ENCODE data around the gene ALG14.
"Not testable (repeated sequence)": the region's sequence is repeated elsewhere in the genome, so short reads cannot be mapped to it uniquely, and the experiment has no call there.

The ALG14 gene

DNA sequence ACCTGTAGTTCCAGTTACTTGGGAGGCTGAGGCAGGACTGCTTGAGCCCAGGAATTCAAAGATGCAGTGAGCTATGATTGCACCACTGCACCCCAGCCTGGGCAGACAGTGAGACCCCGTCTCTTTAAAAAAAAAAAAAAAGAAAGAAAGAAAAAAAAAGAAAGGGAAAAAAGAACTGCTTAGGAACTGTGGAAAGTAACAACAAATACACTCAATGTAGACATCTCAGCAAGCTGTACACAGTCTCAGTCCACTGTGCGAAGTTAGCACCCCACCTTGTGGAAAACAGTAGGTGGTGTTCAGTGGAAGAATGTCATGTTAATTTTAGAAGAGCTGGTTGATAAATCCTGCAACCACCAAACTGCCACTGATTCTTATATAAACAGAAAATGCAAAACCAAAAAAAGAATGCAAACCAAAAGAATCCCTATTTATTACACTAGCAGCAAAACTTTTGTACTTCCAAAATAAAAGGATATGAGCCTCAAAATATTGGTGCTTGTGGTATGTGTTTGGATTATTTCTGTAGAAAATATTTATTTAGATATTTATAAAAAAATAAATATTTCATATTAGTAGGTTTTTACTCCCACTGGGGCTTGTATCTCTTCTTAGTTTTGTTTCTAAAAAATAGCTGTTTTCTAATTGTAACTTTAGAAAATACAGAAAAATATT lies 31.1 kb downstream of the ALG14 start:
- DNase-seq, result peak; percentile 90

DNA sequence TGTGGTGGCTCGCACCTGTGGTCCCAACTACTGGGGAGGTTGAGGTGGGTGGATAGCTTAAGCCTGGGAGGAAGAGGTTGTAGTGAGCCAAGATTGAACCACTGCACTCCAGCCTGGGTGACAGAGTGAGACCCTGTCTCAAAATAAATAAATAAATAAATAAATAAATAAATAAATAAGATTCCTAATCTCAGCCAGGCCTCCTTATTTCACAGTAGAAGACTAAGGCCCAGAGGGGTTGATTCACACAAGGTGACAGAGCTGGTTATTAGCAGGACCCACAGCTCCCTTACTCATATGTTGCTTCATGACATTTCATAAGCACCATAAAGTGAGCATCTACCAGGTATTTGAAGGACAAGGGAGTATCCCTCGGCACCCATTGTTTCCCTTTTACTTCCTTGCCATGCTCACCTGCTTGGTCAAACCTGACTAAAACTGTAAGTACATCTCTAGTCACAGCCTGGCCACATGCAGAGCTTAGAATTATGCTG lies 32.7 kb downstream of the ALG14 start:
- no peak for DNase-seq

DNA sequence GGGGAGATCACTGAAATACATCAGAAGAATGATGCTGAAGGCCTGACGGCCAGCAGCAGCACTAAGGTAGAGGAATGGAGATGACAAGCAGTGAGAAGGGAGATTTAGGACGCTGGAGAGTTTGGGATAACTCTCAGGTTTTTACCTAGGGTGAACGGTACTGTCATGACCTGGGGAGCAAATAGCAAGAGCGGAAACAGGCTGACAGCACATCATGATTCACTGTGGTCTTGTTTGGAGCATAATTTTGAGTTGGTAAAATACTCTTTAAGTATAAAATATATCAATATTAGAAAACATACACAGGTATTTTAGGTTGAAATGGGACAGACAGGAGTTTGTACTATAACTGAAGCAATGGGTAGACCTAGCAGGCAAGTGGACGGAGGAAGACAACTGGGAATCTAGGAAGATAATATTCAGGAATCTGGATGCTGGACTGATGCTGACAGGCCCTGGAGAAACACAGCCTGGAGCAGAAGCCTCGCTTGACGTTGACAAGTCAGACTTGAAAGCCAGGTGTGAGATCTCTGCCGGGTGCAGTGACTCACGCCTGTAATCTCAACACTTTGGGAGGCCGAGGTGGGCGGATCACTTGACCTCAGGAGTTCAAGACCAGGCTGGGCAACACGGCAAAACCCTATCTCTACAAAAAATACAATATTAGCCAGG lies 33.3 kb downstream of the ALG14 start:
- no peak for DNase-seq

DNA sequence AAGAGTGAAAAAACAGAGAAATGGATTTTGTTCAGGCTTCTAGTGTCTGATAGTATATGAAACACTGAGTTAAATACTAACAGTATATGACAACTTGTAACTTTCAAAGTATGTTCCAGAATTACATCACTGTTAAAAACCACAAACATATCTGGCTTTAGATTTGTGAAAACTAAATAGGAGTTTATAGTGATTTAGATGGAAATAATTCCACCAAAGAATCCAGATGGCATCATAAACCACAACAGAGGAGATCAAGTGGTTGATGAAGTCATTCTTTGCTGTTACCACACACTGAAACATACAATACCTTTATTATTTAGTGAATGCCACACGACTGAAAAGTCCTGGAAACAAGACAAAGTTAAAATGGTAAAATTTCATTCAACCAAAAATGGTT lies 37.2 kb downstream of the ALG14 start:
- peak; percentile 94 for DNase-seq

DNA sequence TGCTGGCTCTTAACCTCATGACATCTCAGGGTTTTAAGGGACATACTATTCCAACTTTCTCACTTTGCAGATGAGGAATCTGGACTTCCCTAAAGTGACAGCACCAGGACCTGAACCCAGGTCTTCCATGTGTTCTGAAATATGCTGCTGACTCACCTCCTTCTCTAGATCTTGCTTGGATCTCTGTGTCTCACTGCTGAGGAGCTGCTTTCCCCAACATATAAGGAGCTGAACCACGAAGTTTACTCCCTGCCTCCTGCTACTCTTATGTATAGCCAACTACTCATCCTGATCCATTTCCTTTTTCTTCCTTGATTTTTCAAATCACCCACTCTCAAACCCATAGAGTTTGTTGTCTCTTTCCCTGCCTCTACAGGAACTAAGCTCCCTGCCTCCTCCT lies 38.2 kb downstream of the ALG14 start:
- peak; percentile 45 for DNase-seq

DNA sequence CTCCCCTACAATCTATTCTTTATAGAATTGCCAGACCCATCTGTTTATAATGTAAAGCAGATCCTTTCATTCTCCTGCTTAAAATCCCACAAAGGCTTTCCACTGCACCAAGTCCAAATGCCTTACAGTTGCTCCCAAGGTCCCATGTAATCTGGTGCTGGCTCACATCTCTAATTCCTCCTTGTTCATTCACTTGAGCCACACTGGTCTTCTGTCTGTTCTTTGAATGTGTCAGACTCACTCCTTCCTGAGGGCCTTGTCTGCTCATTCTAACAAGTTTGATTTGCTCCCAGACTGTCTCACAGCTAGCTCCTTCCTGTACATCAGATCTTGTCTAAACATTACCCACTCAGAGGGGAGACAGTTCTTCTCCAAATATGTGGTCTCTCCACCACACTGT lies 38.9 kb downstream of the ALG14 start:
- DNase-seq, result peak; percentile 60

DNA sequence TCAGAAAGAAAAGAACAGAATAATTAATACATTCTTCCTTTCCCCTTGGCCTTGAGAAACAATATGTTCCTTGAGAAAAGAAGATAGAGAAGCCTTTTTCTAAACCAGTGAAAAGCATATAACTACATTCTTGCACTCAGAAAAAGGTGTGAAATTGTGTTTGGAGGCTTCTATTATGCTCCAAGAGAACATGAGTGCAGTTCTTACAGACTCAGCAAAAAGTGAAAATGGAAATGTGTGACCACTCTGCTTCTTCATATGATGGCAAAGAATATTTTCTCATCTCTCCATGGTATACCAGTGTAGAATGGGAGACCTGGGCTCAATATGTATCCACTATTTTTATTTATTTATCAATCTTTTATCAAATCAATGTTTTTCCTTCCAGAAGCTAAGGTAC lies 43.2 kb downstream of the ALG14 start:
- no peak for DNase-seq

DNA sequence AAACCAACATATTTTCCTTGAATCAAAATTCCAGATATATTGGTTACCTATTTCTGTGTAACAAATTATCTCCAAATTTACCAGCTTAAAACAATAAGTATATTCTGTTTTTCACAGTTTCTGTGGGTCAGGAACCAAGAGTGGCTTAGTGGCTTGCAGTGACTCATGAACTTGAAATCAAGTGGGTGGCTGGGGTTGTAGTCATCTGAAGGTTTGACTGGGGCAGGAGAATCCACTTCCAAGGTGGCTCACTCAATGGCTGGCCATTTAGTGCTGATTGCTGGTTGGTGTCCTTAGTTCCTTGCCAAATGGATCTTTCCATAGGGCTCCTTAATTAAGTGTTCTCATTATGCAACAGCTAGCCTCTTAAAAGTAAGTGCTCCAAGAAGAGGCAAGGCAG lies 43.8 kb downstream of the ALG14 start:
- no peak for DNase-seq

DNA sequence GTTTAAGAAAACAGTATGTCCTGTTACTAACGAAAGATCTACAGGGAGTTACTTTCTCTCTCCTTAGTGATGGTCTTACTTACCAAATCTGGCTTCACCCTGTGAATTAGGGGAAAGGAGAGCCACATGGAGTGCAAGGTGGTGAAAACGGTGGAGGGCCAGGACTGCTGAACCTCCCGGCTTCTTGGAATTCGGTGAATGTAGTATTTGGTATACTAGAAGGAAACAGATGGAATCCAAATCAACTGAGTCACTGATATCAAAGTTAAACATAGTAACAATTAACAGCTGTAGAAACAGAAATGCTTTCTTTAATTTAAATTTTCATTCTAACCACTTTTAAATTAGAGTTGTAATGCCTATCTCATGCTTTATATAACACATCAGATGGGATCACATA lies 45.7 kb downstream of the ALG14 start:
- peak; percentile 67 for DNase-seq

DNA sequence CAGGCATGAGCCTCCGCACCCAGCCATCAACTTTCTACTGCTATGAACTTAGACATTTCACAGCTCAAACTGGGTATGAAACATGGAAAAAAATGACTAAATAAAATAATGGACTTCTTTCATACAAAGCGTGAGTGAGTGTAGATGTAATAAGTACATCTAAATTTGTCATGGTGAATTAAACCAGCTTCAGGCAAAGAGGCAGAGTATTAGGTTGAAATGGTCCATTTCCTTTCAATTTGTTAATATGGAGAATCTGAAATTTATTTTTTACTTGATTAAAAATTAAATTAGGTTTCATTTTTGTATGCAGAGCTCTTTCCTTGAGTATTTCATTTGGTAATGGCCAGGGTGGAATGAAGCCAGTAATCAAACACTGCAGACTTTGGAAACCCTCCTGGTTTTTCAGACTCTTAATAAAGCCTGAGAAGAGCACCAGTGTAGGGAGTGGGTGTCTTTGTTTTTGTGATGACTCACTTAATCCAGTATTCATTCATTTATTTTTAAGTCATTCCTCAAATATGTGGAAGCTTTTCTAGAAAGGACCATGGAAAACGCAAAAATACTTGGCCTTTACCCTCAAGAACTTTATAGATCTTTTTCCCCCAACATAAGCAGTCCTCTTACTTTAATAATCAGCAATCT lies 49.2 kb downstream of the ALG14 start:
- peak; percentile 90 for DNase-seq

DNA sequence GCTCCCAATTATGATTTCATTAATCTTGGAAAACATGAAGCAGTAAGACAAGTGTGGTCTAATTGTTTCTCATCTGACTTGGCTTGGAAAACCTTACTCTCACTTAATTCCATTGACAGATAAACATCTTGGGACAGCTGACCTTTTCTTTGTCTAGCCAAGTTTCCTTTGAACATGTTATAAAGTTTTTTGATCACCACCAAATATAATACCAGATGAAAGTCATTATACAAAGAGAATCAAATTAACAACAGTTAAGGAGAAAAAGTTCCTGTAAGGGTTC lies 50.2 kb downstream of the ALG14 start:
- no peak for DNase-seq

DNA sequence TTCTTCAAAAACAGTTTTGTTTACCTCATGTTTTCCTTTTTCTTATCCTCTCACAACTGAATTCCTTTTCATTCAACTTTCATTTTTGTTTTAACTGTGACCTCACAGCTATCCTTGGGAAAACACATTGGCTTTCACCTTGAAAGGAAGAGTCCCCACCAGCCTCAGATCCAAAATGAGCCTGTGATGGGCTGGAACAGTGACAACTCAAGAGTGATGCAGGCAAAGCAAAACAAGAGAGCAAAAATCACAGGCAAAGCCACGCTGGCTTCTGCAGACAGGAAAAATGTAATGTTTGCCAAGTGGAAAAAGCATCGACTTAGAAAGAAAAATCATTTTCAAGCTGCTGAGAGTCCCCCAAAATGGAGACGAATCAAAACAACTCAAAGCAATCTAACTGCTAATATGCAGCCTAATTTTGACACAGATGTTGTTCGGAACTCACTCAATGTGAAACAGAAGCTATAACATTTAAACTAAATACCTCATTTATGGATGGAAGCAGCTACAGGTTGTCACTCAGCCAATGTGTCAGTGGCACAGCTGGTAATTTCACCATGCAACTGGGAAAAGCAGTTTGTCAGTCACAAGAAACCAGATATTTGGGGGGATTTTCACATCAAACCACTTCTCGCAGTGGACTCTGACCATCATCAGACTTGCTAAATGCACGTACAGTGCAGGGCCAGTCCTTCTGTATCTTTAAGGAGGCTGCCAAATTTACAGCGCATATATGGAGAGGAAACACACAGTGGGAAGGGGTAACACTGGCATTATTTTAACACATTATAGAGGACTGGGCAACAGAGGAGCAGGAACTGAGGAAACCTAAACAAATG lies 50.7 kb downstream of the ALG14 start:
- DNase-seq, result peak; percentile 37

DNA sequence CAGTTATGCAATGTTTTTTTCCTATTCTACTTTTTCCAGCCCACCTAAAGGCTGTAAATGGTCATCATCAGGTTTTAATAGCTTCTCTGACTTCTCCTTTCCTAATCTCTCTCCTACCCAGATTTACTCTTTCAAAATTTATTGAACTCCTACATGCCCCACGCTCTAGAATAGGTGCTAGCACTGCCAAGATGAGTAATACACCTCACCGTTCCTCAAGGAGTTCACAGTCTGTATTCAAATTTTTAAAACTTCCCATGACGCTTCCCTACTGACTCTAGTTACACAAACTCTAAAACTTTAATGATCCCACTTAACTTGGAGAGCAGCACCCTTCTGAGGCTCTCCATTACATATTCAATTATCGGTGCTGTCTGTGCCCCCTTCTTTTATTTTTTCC lies 51.6 kb downstream of the ALG14 start:
- DNase-seq, result no peak

DNA sequence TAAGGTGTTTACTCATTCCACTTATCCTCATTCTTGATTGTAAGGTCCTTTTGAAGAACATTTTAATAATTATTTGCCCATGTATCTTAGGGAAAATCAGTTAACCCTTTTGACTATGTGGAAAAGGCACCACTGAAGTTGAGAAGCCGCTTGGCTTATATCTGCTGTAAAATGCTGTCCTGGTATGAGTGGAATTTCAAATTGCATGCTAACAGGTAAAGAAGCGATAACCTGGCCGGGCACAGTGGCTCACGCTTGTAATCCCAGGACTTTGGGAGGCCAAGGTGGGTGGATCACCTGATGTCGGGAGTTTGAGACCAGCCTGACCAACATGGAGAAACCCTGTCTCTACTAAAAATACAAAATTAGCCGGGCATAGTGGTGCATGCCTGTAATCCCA lies 53.3 kb downstream of the ALG14 start:
- not testable (repeated sequence) for DNase-seq

DNA sequence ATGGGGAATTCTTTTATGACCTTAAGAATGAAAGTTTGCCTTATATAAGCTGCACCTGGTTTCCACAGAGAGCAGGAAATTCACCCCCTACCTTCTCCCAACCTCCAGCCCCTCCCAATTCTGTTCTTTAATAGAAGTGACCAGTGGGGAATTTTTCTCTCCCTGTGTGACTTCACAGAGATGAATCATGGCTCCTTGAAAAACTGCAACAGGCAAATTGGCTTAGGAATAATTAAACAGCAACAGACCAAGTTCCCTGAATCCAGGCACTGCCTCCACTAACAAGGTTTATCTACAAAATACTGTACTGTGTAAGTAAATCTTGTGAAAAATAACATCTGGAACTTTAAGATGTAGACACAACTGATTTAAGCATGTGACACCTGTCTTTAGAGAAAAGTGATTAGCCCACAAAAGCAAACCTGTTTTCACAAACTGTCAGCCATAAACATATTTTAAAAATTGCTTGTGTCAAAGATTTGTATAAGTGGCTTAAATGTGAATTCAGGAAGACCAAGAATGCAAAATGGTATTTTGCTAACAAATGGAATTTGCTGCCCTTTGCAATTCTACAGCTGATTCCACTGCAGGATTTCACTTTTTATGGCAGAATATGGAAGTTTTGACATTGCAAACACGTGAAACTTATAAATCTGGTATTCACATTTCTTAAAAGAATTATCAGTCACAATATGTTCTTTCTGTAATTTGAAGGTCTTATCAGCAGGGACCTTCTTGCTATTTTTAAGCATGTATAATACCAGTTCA lies 54.0 kb downstream of the ALG14 start:
- peak; percentile 37 for DNase-seq

DNA sequence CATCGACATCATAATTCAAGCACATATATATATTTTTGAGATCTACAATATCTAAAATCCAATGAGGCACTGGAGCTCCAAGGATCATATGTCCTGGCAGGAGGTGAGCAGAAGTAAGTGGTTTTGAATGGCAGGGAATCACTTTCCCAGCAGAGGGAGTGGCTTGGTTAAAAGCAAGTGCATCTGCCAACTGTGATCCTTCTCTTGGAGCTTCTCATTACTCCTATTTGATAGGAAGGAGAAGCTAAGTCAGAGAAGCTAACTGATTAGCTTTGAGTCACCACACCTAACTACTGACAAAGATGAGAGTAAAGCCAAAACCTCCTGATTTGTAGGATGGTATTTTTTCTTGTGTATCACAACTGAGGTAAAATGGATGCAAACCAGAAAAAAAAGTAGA lies 55.0 kb downstream of the ALG14 start:
- no peak for DNase-seq

DNA sequence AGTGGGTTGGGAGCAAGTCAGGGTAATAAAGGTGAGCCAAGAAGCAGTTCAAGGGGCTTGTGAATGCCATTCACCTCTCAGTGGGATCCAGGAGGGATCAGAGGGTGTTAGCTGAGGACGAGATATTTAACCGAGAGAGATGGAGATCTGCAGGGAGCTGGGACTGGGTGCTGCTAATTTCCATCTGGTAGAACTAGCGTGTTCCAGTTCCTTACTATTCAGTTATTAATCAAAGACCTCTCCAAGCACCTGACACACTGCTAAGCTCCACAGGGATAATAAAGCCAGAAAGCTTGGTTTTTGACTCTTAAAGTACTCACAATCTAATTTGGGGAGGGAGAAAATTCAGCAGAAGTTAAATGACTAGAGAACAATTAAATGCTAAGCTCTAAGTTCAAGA lies 57.7 kb downstream of the ALG14 start:
- no peak for DNase-seq

DNA sequence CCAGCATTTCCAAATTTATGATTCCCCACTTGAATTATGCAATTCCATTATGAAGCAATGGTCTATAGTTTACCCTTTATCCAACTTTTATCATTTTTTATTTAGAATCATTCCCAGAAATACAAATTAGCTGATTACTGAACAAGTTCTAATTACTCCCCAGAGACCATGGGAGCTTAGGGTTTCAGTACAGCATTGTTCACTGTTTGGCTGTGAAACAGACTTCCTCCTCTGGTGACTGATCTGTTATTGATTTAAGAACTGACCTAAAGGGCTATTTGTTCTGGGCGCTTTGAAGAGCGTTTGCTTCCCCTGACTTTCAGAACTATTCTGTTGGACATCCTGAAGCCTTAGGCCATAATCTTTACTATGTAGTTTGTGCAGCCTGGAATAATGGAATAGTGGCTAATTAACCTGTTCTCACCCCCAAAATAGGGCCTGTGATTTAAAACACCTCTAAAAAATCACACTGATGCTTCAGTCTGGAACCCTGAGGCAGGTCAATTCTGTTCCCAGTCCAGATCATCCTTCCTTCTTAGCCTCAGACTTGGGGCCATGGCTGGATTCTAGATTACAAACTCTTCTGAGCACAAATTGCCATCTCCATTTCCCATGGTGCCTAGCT lies 58.7 kb downstream of the ALG14 start:
- no peak for DNase-seq

DNA sequence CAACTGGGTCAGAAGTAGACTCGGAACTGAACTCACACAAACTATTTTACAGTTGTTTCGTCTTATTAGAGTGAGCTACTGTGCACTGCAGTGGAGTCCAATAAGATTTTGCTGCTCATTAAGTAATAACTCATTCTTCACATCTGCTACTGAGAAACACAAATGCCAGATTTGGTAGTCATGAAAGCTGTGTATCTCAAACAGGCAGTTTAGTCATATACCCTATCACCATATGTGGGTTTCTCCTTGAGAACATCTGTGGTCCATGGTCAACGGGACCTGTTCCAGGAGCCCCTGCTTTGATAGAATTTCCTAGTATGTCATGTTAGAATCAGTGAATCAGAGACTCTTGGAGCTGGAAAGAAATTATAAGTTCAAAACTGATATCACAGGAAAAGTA lies 60.4 kb downstream of the ALG14 start:
- DNase-seq, result peak; percentile 85

DNA sequence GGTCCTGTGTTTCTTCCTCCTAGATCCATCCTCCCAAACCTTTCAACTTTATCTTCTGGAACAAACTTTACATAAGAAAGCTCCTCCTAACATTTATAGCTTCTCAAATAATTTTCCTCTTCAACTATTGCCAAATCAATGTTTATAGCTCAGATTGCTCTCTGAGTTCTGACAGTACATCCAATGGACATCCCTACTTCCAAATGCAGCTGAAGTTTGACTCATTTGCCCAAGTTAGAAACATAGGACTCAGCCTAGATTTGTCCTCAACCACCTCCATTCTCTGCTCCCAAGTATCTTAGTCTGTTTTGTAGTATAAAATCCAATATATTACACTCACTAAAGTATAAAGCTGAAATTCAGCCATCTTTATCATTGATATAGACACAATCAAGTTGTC lies 62.6 kb downstream of the ALG14 start:
- no peak for DNase-seq

DNA sequence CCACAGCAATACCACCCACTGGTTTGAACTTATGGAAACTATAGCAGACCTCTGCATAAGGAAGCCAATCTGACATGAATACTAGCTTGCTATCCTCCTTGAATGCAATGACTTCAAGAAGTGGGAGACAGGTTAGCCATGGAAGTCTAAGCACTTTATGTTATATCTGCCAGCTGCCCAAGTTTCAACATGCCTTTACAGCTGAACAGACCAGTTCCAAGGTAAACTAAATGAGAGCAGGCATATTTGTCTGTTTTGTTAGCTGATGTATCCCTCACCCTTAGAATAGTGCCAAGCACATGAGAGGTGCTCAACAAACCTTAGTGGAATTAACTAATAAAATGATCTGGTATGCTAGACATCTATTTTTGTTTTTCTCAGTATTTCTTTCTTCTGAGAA lies 65.1 kb downstream of the ALG14 start:
- DNase-seq, result no peak

DNA sequence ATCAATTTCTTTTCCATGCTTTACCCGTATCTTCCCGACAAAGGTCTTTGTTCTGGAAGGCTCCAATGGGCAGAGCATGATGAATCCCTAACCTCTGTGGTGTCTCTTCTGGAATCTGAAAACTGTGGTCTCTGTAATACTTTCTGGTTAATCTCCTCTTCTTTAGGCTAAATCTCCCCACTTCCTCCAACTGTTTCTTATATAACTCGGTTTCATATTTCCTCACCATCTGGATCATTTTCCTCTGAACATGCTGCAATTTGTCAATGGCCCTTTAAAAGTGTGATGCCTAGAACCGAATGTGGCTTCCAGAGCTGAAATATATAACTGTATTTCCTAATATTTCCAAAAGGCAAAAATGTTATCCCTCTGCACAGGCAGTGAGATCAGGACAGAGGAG lies 66.1 kb downstream of the ALG14 start:
- peak; percentile 73 for DNase-seq

All from fibroblast of skin of scalp (primary cell).